Measurements from ENCODE around the gene ZBTB32.

GRCh38 chr19:35719402-35720162 lies 15.2 kb downstream of the ZBTB32 start:
- no peak for TF ChIP-seq EZH2 (IDR thresholded peaks at IDR 0.05)
- TF ChIP-seq, protein P1, sequence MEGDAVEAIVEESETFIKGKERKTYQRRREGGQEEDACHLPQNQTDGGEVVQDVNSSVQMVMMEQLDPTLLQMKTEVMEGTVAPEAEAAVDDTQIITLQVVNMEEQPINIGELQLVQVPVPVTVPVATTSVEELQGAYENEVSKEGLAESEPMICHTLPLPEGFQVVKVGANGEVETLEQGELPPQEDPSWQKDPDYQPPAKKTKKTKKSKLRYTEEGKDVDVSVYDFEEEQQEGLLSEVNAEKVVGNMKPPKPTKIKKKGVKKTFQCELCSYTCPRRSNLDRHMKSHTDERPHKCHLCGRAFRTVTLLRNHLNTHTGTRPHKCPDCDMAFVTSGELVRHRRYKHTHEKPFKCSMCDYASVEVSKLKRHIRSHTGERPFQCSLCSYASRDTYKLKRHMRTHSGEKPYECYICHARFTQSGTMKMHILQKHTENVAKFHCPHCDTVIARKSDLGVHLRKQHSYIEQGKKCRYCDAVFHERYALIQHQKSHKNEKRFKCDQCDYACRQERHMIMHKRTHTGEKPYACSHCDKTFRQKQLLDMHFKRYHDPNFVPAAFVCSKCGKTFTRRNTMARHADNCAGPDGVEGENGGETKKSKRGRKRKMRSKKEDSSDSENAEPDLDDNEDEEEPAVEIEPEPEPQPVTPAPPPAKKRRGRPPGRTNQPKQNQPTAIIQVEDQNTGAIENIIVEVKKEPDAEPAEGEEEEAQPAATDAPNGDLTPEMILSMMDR (IDR thresholded peaks at IDR 0.05) = no peak
